IPS DF 6.9 (cell line): ENCODE results near the gene NDP.
"Not testable (repeated sequence)": the region's sequence is repeated elsewhere in the genome, so short reads cannot be mapped to it uniquely, and the experiment has no call there.

Experiments used
- DNase-seq: peaks from one replicate; pipeline ENCODE4 v3.0.0-alpha.2; 2013; ENCODE audit warnings: low read depth, low spot score
- H3K27ac ChIP-seq: one replicate; pipeline ENCODE4 v1.5.1; 2013; ENCODE audit warnings: low read length, control low read depth
- H3K27me3 ChIP-seq: 2 replicates; pipeline ENCODE4 v1.6.1; 2013; ENCODE audit warnings: mild to moderate bottlenecking, low read length; ENCODE audit not compliant: control insufficient read depth, insufficient read depth
- H3K36me3 ChIP-seq: 2 replicates; pipeline ENCODE4 v1.6.1; 2013; ENCODE audit warnings: low read length; ENCODE audit not compliant: control insufficient read depth, insufficient read depth
- H3K4me1 ChIP-seq: 2 replicates; pipeline ENCODE4 v1.6.1; 2013; ENCODE audit warnings: low read length; ENCODE audit not compliant: control insufficient read depth, insufficient read depth
- H3K4me3 ChIP-seq: 2 replicates; pipeline ENCODE4 v1.5.1; 2013; ENCODE audit warnings: mild to moderate bottlenecking, low read length
- H3K9me3 ChIP-seq: 2 replicates; pipeline ENCODE4 v1.6.1; 2013; ENCODE audit warnings: low read length, inconsistent platforms; ENCODE audit not compliant: control insufficient read depth, insufficient read depth
- WGBS: extraction: QIAGEN DNeasy Blood & Tissue Kit; methylation state at CpG from one replicate; pipeline ENCODE4 v1.1.7; 2013; ENCODE audit warnings: mixed read lengths, missing lambda C conversion rate; ENCODE audit not compliant: insufficient read length, insufficient coverage; 5-methylcytosine and 5-hydroxymethylcytosine counted together

The NDP gene

DNA sequence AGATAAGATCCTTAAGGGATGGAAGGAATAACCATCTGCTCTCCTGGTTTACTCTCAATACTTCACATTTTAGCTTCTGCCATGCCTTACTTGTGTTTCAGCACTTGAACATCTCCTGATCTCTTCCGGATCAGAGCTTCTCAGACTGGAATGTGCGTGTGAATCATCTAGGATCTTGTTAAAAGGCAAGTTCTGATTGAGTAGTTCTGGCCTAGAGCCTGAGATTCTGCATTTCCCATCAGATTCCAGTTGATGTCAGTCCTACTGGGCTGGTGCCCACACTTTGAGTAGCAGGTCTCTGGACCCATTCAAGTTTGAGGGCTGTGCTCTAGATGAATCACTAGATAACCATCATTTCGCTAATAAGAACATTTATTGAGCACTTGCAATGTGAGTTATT lies 20.0 kb downstream of the NDP start:
- Histone ChIP-seq H3K36me3 (no peaks in the 10 kb centered on the region), H3K9me3 (no peaks in the 10 kb centered on the region), H3K27me3 (no peaks in the 10 kb centered on the region), H3K4me3 (no peak overlapping the region), H3K27ac (no peak overlapping the region), H3K4me1 (no peaks in the 10 kb centered on the region)
- no CpG with 5 or more reads among the region's 3 CpGs for WGBS
- no peak for DNase-seq

GRCh38 chrX:43949669-43950068 lies 23.5 kb downstream of the NDP start:
- peak; percentile 27 for DNase-seq
- no peak overlapping the region for H3K27ac ChIP-seq
- no peak overlapping the region for H3K4me3 ChIP-seq
- H3K9me3 ChIP-seq = no peaks in the 10 kb centered on the region
- H3K36me3 ChIP-seq = no peaks in the 10 kb centered on the region
- no peaks in the 10 kb centered on the region for H3K27me3 ChIP-seq
- H3K4me1 ChIP-seq = no peaks in the 10 kb centered on the region
- no CpG with 5 or more reads among the region's 15 CpGs for WGBS

DNA sequence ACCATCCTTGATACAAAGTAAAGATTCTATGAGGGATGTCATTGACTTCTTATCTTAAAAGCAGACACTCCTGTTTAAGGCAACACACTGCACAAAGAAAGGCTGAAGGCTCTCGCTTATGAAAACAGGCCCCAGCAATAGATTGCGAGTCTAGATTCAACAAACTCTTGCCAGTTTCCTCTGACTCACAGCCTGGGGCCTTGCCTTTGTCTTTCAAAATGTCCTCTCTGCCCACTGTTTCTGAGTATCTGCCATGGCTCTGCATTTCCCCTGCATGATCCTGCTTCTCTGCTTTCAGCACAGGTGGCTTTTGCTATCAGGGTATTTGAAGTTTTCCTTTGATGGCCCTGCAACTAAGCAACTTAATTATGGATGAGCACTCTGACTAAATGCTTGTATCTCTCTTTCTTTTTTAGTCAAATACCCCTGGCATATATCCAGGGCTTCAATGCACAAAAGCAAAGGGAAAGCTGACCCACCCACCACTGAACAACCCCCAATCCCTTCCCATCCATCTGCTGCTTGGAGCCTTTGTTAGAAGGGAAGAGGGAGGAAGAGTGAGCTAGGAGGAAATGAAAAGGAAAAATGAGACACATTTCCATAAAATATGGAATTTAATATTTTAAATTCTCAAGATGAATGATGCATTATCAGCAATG lies 32.2 kb downstream of the NDP start:
- H3K27me3 ChIP-seq = no peaks in the 10 kb centered on the region
- no peak overlapping the region for H3K27ac ChIP-seq
- no peak for DNase-seq
- no CpG with 5 or more reads among the region's 2 CpGs for WGBS
- no peaks in the 10 kb centered on the region for H3K4me1 ChIP-seq
- H3K9me3 ChIP-seq = no peaks in the 10 kb centered on the region
- no peaks in the 10 kb centered on the region for H3K36me3 ChIP-seq
- H3K4me3 ChIP-seq = no peak overlapping the region

DNA sequence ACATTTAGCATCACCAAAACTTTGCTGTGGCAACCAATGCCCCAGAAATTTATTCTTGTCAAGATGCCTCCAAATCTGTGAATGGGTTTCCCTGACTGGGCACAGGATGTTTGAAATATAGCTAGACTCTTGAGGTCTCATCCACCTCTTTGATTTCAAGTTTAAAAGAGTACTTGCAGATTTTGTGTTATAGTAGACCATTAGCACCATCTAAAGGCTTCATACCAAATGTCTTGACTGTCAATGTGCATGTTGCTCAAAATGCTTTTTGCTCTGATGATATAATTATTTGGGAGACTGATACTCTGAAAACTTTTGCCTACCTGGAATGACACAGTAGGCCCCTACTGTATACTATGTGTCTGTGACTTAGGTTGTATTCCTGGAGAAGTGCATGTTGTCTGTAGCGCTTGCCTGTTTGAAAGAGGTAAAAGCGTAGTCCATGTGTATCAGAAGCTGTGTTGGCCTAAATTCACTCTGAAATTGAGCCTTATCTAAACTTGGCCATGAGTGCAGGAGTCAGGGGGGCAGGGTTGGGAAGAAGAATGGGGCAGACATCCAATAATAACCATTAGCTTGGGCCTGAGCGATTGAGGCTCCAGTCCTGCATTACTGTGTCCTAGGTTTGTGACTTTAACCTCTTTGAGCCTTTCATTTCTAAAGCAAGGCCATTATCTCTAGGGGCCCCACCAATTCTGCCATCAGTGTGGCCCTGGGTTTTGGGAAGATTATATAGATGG lies 33.8 kb downstream of the NDP start:
- no peaks in the 10 kb centered on the region for H3K36me3 ChIP-seq
- H3K27me3 ChIP-seq = no peaks in the 10 kb centered on the region
- WGBS = no CpG with 5 or more reads among the region's 3 CpGs
- no peak overlapping the region for H3K4me3 ChIP-seq
- no peak overlapping the region for H3K27ac ChIP-seq
- H3K4me1 ChIP-seq = no peaks in the 10 kb centered on the region
- no peaks in the 10 kb centered on the region for H3K9me3 ChIP-seq
- DNase-seq = no peak

DNA sequence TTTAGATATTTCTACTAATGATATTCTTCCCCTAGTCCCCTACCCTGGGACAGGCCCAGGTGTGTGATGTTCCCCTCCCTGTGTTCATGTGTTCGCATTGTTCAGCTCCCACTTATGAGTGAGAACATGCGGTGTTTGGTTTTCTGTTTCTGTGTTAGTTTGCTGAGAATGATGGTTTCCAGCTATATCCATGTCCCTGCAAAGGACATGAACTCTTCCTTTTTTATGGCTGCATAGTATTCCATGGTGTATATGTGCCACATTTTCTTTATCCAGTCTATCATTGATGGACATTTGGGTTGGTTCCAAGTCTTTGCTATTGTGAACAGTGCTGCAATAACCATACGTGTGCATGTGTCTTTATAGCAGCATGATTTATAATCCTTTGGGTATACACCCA lies 51.2 kb downstream of the NDP start:
- not testable (repeated sequence) for H3K36me3 ChIP-seq, DNase-seq, H3K4me3 ChIP-seq, H3K4me1 ChIP-seq, H3K27me3 ChIP-seq, H3K9me3 ChIP-seq, H3K27ac ChIP-seq
- no CpG with 5 or more reads among the region's 3 CpGs for WGBS

DNA sequence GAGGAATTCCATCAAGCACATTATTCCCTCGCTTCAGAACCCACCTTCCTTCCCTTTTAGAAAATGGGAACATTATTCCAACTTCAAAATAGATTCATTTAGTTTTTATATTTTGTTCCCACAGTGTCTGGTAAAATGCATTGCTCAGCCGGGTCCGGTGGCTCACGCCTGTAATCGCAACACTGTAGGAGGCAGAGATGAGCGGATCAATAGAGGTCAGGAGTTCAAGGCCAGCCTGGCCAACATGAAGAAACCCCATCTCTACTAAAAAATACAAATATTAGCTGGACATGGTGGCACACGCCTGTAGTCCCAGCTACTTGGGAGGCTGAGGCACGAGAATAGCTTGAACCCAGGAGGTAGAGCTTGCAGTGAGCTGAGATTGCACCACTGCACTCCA lies 62.4 kb downstream of the NDP start:
- H3K4me1 ChIP-seq, H3K9me3 ChIP-seq: not testable (repeated sequence)
- WGBS = no CpG with 5 or more reads among the region's 8 CpGs

GRCh38 chrX:43910012-43910411 lies 63.2 kb downstream of the NDP start:
- H3K4me1 ChIP-seq = no peaks in the 10 kb centered on the region
- H3K27me3 ChIP-seq = no peaks in the 10 kb centered on the region
- H3K4me3 ChIP-seq = no peak overlapping the region
- no CpG with 5 or more reads among the region's 1 CpG for WGBS
- H3K27ac ChIP-seq = no peak overlapping the region
- H3K9me3 ChIP-seq = no peaks in the 10 kb centered on the region
- H3K36me3 ChIP-seq = no peaks in the 10 kb centered on the region
- no peak for DNase-seq

More for the DNA sequence above, 62.4 kb downstream of the NDP start:
- not testable (repeated sequence) for H3K27me3 ChIP-seq, H3K27ac ChIP-seq, H3K4me3 ChIP-seq, H3K36me3 ChIP-seq, DNase-seq

DNA sequence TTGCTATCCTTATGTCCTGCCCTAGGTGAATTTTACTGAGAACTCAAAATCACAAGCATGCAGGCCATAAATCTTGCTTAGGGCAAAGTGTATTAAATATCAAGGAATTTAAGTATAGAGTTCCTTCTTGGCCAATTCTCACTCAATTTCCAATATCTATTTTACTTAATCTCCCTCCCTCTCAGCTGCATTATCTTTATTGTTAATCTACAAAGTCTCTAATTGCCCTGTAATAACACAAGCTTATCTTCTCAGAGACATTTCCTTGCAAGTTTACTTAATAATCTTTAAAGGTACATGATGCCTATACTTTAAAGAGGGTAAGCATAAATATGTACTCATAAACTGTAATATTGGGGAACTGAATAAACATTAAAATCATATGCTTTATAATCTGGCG lies 64.0 kb downstream of the NDP start:
- Histone ChIP-seq H3K36me3 (no peaks in the 10 kb centered on the region), H3K27ac (no peak overlapping the region), H3K4me3 (no peak overlapping the region), H3K9me3 (no peaks in the 10 kb centered on the region), H3K4me1 (no peaks in the 10 kb centered on the region), H3K27me3 (no peaks in the 10 kb centered on the region)
- WGBS = no CpG with 5 or more reads among the region's 1 CpG
- DNase-seq = no peak

- Histone ChIP-seq H3K4me1 (no peaks in the 10 kb centered on the region), H3K27me3 (no peaks in the 10 kb centered on the region), H3K27ac (no peak overlapping the region), H3K36me3 (no peaks in the 10 kb centered on the region), H3K9me3 (no peaks in the 10 kb centered on the region), H3K4me3 (no peak overlapping the region)
- DNase-seq = no peak
- no CpG with 5 or more reads among the region's 5 CpGs for WGBS
Observed at GRCh38 chrX:43899878-43900815, 73.0 kb downstream of the NDP start.
